ENCODE measurements around the gene ZNF525. TPM values are rescaled to one million over a fixed set of nuclear protein-coding genes. Genes with fewer than 3 reads are reported as not detected.

Gene ZNF525
- 0.19 to 0.40 TPM (median 0.29 TPM) in 5 replicates for total RNA-seq (2022; extraction: Qiagen RNA extraction)

DNA sequence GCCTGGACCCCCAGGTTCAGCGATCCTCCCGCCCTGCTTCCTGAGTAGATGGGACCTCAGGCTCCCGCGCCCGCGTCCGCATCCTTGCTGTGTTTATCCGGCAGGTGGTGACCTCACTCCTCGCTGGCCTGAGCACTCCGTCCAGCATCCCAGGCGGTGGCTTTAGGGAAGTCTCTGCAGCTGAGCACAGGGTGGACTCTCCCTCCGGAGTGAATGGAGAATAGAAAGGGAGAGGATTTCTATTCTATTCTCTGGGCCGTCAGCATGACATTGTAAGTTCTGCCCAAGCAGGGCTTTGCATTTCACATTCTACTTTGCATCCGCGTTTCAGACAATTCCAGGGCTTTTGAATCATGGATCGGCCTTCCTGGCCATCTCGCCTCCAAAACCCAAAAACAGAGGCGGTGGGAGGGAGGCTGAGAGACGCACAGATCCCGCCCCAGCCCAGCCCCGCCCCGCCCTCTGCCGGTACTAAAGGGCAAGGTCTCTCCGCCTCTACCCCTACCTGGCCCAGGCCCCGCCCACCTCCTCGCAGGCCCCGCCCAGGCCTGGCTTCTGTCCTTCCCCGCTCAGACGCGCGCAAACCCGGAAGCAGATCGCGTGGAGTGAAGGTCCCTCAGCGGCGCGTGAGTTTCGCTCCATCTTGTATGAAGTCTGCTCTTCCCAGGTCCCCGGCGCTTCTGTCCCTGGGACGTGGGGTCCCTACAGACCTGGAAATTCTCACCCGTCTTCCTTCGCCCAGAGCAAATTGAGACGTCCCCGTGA, at the start of gene ZNF525:
ZNF525 (plus strand) TSS at position 572 of the 765 bp plus-strand sequence. CDS start 6,577 bp downstream, outside the sequence.

GRCh38 chr19:53333463-53334449, 31.7 kb upstream of the ZNF525 start, which contains the start of gene ZNF845:
ZNF845 (plus strand) TSS chr19:53333749; CDS start chr19:53341308, 7,559 bp downstream.

GRCh38 chr19:53394974-53395839, 29.7 kb downstream of the ZNF525 start, which contains the start of gene ZNF765:
ZNF765 (plus strand) TSS chr19:53395149; CDS start chr19:53398016, 2,867 bp downstream.

DNA sequence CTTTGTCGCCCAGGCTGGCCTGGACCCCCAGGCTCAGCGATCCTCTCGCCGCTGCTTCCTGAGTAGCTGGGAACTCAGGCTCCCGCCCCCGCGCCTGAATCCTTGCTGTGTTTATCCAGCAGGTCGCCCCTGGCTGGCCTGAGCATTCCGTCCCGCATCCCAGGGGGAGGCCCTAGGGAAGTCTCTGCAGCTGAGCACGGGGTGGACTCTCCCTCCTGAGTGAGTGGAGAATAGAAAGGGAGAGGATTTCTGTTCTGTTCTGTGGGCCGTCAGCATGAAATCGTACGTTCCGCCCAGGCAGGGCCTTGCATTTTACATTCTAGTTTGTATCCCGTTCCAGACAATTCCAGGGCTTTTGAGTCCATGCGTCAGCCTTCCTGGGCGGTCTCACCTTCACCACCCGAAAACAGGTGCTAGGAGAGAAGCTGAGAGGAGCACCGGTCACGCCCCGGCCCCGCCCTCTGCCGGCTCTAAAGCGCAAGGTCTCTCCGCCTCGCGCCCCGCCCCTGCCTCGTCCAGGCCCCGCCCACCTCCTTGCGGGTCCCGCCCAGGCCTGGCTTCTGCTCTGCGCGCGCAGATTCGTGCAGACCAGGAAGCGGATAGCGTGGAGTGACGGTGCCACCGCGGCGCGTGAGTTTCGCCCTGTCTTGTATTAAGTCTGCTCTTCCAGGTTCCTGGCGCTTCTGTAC, 66.0 kb downstream of the ZNF525 start, which contains the start of gene ZNF761:
ZNF761 (plus strand) TSS at position 586 of the 689 bp plus-strand sequence. CDS start 15,285 bp downstream, outside the sequence.

Other genes starting within 250 kb of the ZNF525 start
- not detected in 5 replicates for gene ZNF415, start 232.8 kb upstream of the ZNF525 start, total RNA-seq (2022; extraction: Qiagen RNA extraction)
- gene ZNF347, start 206.7 kb upstream of the ZNF525 start, total RNA-seq (2022; extraction: Qiagen RNA extraction): not detected in 5 replicates
- not detected in 5 replicates for gene ZNF665, start 172.3 kb upstream of the ZNF525 start, total RNA-seq (2022; extraction: Qiagen RNA extraction)
- gene ZNF677, start 110.8 kb upstream of the ZNF525 start, total RNA-seq (2022; extraction: Qiagen RNA extraction): not detected in 5 replicates
- gene VN1R2, start 107.4 kb upstream of the ZNF525 start, total RNA-seq (2022; extraction: Qiagen RNA extraction): not detected in 5 replicates
- not detected in 5 replicates for gene VN1R4, start 98.0 kb upstream of the ZNF525 start, total RNA-seq (2022; extraction: Qiagen RNA extraction)
- gene ZNF845, start 32.0 kb upstream of the ZNF525 start, total RNA-seq (2022; extraction: Qiagen RNA extraction): 3.4 to 4.8 TPM (median 4.5 TPM) in 5 replicates
- gene ZNF765, start 29.4 kb downstream of the ZNF525 start, total RNA-seq (2022; extraction: Qiagen RNA extraction): 3.7 to 5.1 TPM (median 4.7 TPM) in 5 replicates
- gene ZNF761, start 66.3 kb downstream of the ZNF525 start, total RNA-seq (2022; extraction: Qiagen RNA extraction): 6.9 to 8.6 TPM (median 7.6 TPM) in 5 replicates
- 0.15 to 0.45 TPM (median 0.22 TPM) in 5 replicates for gene ZNF813, start 102.0 kb downstream of the ZNF525 start, total RNA-seq (2022; extraction: Qiagen RNA extraction)
- gene ZNF331, start 172.4 kb downstream of the ZNF525 start, total RNA-seq (2022; extraction: Qiagen RNA extraction): 9.9 to 12.6 TPM (median 11.6 TPM) in 5 replicates

Data from A549 treated with dexamethasone at 1 μM for 4 hours (cell line).